SK-N-SH treated with all-trans-retinoic acid at 6 μM for 48 hours (cell line): ENCODE data around the gene SREBF2.

Experiments used
- ATAC-seq: fragments of 200-7000 bp; cut with Tn5 transposase; 3 replicates; pipeline ENCODE4 v1.9.1; 2020; ENCODE audit warnings: mild to moderate bottlenecking, moderate library complexity
- ARNTL ChIP-seq: fragments of 450-650 bp; formaldehyde crosslinking; IDR thresholded peaks from 2 replicates; pipeline ENCODE4 v1.5.0; 2020; ENCODE audit warnings: low read depth, mild to moderate bottlenecking, moderate library complexity, borderline replicate concordance
- BACH2 ChIP-seq: fragments of 250-450 bp; sonication (Bioruptor Pico); IDR thresholded peaks from 2 replicates; pipeline ENCODE4 v1.9.0; 2021; ENCODE audit warnings: mild to moderate bottlenecking, borderline replicate concordance
- CSDC2 ChIP-seq: fragments of 250-450 bp; sonication (Bioruptor Pico); IDR thresholded peaks from 2 replicates; pipeline ENCODE4 v1.5.0; 2020; ENCODE audit warnings: mild to moderate bottlenecking, moderate library complexity
- ESRRG ChIP-seq: fragments of 250-450 bp; sonication (Bioruptor Pico); IDR thresholded peaks from 2 replicates; pipeline ENCODE4 v1.6.1; 2021; ENCODE audit warnings: mild to moderate bottlenecking
- GLIS3 ChIP-seq: fragments of 250-450 bp; sonication (Bioruptor Pico); IDR thresholded peaks from 2 replicates; pipeline ENCODE4 v1.5.0; 2020; ENCODE audit warnings: mild to moderate bottlenecking, moderate library complexity
- ISL1 ChIP-seq: fragments of 250-450 bp; sonication (Bioruptor Pico); IDR thresholded peaks from 2 replicates; pipeline ENCODE4 v2.1.2; 2022; ENCODE audit warnings: mild to moderate bottlenecking, moderate library complexity
- PPARA ChIP-seq: fragments of 250-450 bp; sonication (Bioruptor Pico); IDR thresholded peaks from 2 replicates; pipeline ENCODE4 v1.5.0; 2020; ENCODE audit warnings: mild to moderate bottlenecking, borderline replicate concordance
- RARB ChIP-seq: fragments of 250-450 bp; sonication (Bioruptor Pico); IDR thresholded peaks from 2 replicates; pipeline ENCODE4 v1.8.0; 2021; ENCODE audit warnings: mild to moderate bottlenecking, moderate library complexity
- SNAI2 ChIP-seq: fragments of 250-450 bp; sonication (Bioruptor Pico); IDR thresholded peaks from 2 replicates; pipeline ENCODE4 v1.5.0; 2020; ENCODE audit warnings: mild to moderate bottlenecking, moderate library complexity
- TCF4 ChIP-seq: fragments of 250-450 bp; sonication (Bioruptor Pico); IDR thresholded peaks from 2 replicates; pipeline ENCODE4 v1.8.0; 2021; ENCODE audit warnings: mild to moderate bottlenecking, moderate library complexity, borderline replicate concordance
- TOX ChIP-seq: fragments of 250-450 bp; sonication (Bioruptor Pico); IDR thresholded peaks from 2 replicates; pipeline ENCODE4 v1.8.0; 2021; ENCODE audit warnings: mild to moderate bottlenecking, moderate library complexity, borderline replicate concordance
- ZC3H10 ChIP-seq: fragments of 250-450 bp; sonication (Bioruptor Pico); IDR thresholded peaks from 2 replicates; pipeline ENCODE4 v1.5.1; 2021; ENCODE audit warnings: mild to moderate bottlenecking, moderate library complexity
- ZFP30 ChIP-seq: fragments of 450-650 bp; formaldehyde crosslinking; IDR thresholded peaks from 2 replicates; pipeline ENCODE4 v1.5.0; 2022; ENCODE audit warnings: mild to moderate bottlenecking, moderate library complexity
- ZNF565 ChIP-seq: fragments of 450-650 bp; formaldehyde crosslinking; conservative IDR thresholded peaks from 2 replicates; pipeline ENCODE4 v1.5.0; 2020; ENCODE audit warnings: low read depth, mild to moderate bottlenecking, moderate library complexity
- ZNF70 ChIP-seq: fragments of 450-650 bp; formaldehyde crosslinking; IDR thresholded peaks from 2 replicates; pipeline ENCODE4 v1.5.0; 2020; ENCODE audit warnings: mild to moderate bottlenecking, moderate library complexity
- ZNF8 ChIP-seq: fragments of 450-650 bp; formaldehyde crosslinking; IDR thresholded peaks from 2 replicates; pipeline ENCODE4 v1.5.0; 2020; ENCODE audit warnings: mild to moderate bottlenecking, moderate library complexity
- TF ChIP-seq, protein P1 (sequence below): fragments of 250-450 bp; sonication (Bioruptor Pico); IDR thresholded peaks from 2 replicates; pipeline ENCODE4 v1.8.0; 2021; ENCODE audit warnings: low read depth, mild to moderate bottlenecking, moderate library complexity, borderline replicate concordance
- TF ChIP-seq, protein P2 (sequence below): fragments of 250-450 bp; sonication (Bioruptor Pico); IDR thresholded peaks from 2 replicates; pipeline ENCODE4 v1.8.0; 2020; ENCODE audit warnings: mild to moderate bottlenecking, moderate library complexity, borderline replicate concordance
- TF ChIP-seq, protein P3 (sequence below): fragments of 250-450 bp; sonication (Bioruptor Pico); IDR thresholded peaks from 2 replicates; pipeline ENCODE4 v1.5.0; 2020; ENCODE audit warnings: mild to moderate bottlenecking, moderate library complexity
- TF ChIP-seq, protein P4 (sequence below): fragments of 250-450 bp; sonication (Bioruptor Pico); IDR thresholded peaks from 2 replicates; pipeline ENCODE4 v1.5.1; 2020; ENCODE audit warnings: low read depth, mild to moderate bottlenecking, moderate library complexity
- TF ChIP-seq, protein P5 (sequence below): fragments of 250-450 bp; sonication (Bioruptor Pico); IDR thresholded peaks from 2 replicates; pipeline ENCODE4 v1.5.1; 2021; ENCODE audit warnings: mild to moderate bottlenecking, moderate library complexity

The SREBF2 gene

DNA sequence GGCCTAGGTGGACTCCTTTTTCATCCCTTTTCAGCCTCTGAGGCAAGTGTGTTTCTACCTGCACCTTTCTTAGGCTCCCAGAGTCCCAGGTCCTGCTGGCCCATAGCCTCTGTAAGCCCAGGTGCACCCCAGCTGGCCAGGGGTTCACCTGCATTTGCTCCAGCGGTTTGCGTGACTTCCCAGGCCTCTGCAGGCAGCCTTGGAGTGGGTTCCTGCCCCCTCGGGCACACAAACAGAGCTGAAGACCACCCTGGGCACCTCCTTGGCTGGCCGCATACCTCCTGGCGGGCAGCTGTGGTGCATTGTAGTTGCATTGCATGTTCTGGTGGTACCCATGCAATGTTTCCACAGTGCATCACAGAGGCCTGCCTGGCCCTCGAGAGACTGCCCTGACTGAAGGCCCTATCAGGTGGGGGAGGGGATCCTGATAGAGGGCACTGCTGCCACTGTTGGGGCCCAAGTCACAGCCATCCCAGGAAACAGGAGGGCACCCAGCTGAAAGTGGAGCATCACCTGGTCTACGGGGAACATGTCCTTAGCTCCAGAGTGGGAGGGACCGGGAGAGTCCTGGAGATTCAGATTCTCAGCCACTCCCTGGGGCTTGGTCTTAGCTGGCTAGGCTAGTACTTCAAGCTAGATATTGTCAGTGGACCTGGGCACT is 67.9 kb downstream of the SREBF2 start:
- ATAC-seq = no peak
- no peak for TF ChIP-seq ZC3H10 (CRISPR knock-in tag)
- TF ChIP-seq PPARA (CRISPR knock-in tag) = no peak
- TF ChIP-seq, protein P1, sequence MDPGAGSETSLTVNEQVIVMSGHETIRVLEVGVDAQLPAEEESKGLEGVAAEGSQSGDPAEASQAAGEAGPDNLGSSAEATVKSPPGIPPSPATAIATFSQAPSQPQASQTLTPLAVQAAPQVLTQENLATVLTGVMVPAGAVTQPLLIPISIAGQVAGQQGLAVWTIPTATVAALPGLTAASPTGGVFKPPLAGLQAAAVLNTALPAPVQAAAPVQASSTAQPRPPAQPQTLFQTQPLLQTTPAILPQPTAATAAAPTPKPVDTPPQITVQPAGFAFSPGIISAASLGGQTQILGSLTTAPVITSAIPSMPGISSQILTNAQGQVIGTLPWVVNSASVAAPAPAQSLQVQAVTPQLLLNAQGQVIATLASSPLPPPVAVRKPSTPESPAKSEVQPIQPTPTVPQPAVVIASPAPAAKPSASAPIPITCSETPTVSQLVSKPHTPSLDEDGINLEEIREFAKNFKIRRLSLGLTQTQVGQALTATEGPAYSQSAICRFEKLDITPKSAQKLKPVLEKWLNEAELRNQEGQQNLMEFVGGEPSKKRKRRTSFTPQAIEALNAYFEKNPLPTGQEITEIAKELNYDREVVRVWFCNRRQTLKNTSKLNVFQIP (CRISPR knock-in tag) = no peak
- no peak for TF ChIP-seq GLIS3 (CRISPR knock-in tag)
- TF ChIP-seq, protein P2, sequence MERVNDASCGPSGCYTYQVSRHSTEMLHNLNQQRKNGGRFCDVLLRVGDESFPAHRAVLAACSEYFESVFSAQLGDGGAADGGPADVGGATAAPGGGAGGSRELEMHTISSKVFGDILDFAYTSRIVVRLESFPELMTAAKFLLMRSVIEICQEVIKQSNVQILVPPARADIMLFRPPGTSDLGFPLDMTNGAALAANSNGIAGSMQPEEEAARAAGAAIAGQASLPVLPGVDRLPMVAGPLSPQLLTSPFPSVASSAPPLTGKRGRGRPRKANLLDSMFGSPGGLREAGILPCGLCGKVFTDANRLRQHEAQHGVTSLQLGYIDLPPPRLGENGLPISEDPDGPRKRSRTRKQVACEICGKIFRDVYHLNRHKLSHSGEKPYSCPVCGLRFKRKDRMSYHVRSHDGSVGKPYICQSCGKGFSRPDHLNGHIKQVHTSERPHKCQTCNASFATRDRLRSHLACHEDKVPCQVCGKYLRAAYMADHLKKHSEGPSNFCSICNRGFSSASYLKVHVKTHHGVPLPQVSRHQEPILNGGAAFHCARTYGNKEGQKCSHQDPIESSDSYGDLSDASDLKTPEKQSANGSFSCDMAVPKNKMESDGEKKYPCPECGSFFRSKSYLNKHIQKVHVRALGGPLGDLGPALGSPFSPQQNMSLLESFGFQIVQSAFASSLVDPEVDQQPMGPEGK = no peak
- TF ChIP-seq CSDC2 = no peak
- no peak for TF ChIP-seq ISL1 (CRISPR knock-in tag)
- TF ChIP-seq, protein P3, sequence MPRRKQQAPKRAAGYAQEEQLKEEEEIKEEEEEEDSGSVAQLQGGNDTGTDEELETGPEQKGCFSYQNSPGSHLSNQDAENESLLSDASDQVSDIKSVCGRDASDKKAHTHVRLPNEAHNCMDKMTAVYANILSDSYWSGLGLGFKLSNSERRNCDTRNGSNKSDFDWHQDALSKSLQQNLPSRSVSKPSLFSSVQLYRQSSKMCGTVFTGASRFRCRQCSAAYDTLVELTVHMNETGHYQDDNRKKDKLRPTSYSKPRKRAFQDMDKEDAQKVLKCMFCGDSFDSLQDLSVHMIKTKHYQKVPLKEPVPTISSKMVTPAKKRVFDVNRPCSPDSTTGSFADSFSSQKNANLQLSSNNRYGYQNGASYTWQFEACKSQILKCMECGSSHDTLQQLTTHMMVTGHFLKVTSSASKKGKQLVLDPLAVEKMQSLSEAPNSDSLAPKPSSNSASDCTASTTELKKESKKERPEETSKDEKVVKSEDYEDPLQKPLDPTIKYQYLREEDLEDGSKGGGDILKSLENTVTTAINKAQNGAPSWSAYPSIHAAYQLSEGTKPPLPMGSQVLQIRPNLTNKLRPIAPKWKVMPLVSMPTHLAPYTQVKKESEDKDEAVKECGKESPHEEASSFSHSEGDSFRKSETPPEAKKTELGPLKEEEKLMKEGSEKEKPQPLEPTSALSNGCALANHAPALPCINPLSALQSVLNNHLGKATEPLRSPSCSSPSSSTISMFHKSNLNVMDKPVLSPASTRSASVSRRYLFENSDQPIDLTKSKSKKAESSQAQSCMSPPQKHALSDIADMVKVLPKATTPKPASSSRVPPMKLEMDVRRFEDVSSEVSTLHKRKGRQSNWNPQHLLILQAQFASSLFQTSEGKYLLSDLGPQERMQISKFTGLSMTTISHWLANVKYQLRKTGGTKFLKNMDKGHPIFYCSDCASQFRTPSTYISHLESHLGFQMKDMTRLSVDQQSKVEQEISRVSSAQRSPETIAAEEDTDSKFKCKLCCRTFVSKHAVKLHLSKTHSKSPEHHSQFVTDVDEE (CRISPR knock-in tag) = no peak
- no peak for TF ChIP-seq ZNF8 (CRISPR knock-in tag)
- TF ChIP-seq ZNF70 = no peak
- TF ChIP-seq ZNF565 = no peak

DNA sequence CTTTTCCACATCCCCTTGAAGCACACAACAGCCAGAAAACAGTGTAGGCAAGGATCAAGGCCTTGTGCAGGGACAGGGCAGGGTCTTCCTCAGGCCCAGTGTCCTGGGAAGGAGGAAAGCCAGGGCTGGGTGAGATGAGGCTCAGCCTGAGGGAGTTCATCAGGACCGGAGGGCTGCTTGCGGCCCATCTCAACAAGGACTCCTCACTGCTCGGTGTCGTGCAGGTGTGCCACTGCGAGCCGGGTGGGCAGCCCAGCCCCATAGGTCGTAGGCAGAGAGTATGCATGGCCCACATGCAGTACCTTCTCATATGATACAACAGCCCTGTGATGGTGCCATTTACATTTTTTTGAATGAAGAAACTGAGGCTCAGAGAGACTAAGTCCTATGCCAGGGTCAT is 69.1 kb downstream of the SREBF2 start:
- no peak for ATAC-seq
- TF ChIP-seq ZNF70 (no peak), TCF4 (no peak), ZFP30 (no peak), ZNF8 (CRISPR knock-in tag) (no peak), PPARA (CRISPR knock-in tag) (no peak), BACH2 (CRISPR knock-in tag) (no peak), RARB (CRISPR knock-in tag) (no peak), ZC3H10 (CRISPR knock-in tag) (no peak), ARNTL (CRISPR knock-in tag) (no peak), SNAI2 (CRISPR knock-in tag) (no peak)
- TF ChIP-seq, protein P2 = no peak
- TF ChIP-seq, protein P1 (CRISPR knock-in tag) = no peak
- TF ChIP-seq, protein P4, sequence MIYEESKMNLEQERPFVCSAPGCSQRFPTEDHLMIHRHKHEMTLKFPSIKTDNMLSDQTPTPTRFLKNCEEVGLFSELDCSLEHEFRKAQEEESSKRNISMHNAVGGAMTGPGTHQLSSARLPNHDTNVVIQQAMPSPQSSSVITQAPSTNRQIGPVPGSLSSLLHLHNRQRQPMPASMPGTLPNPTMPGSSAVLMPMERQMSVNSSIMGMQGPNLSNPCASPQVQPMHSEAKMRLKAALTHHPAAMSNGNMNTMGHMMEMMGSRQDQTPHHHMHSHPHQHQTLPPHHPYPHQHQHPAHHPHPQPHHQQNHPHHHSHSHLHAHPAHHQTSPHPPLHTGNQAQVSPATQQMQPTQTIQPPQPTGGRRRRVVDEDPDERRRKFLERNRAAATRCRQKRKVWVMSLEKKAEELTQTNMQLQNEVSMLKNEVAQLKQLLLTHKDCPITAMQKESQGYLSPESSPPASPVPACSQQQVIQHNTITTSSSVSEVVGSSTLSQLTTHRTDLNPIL (CRISPR knock-in tag) = no peak
- TF ChIP-seq, all 23 proteins: peak for 0

DNA sequence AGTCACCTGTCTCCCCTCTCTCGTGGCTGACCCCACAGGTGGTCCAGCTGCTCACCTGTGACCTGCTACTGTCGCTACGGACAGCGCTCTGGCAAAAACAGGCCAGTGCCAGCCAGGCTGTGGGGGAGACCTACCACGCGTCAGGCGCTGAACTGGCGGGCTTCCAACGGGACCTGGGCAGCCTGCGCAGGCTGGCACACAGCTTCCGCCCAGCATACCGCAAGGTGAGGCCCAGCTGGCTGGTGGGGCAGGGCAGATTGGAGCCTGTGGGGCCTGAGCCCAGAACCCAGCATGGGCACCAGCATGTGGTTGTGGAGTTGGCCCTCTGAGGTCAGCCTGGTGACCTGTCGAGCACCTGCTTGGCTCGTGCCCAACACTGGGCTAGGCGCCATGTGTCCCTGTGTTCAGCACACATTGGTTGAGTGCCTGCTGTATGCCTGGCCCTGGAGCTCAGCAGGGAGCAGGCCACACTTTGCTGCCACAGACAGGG is 70.1 kb downstream of the SREBF2 start:
- ATAC-seq = no peak
- TF ChIP-seq, protein P4 (CRISPR knock-in tag) = no peak
- no peak for TF ChIP-seq BACH2 (CRISPR knock-in tag)
- no peak for TF ChIP-seq SNAI2 (CRISPR knock-in tag)
- no peak for TF ChIP-seq ZC3H10 (CRISPR knock-in tag)
- no peak for TF ChIP-seq ZFP30
- no peak for TF ChIP-seq TOX (CRISPR knock-in tag)
- TF ChIP-seq ESRRG (CRISPR knock-in tag) = no peak
- TF ChIP-seq ZNF70 = no peak
- TF ChIP-seq, protein P5, sequence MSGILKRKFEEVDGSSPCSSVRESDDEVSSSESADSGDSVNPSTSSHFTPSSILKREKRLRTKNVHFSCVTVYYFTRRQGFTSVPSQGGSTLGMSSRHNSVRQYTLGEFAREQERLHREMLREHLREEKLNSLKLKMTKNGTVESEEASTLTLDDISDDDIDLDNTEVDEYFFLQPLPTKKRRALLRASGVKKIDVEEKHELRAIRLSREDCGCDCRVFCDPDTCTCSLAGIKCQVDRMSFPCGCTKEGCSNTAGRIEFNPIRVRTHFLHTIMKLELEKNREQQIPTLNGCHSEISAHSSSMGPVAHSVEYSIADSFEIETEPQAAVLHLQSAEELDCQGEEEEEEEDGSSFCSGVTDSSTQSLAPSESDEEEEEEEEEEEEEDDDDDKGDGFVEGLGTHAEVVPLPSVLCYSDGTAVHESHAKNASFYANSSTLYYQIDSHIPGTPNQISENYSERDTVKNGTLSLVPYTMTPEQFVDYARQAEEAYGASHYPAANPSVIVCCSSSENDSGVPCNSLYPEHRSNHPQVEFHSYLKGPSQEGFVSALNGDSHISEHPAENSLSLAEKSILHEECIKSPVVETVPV (CRISPR knock-in tag) = no peak
- TF ChIP-seq RARB (CRISPR knock-in tag) = no peak
